Ishikawa (cell line): ENCODE data around the gene OR13J1.

Experiments
- EP300 ChIP-seq: IDR thresholded peaks from 2 replicates; pipeline ENCODE4 v1.6.1; 2012; ENCODE audit warnings: borderline replicate concordance
- FOXM1 ChIP-seq: IDR thresholded peaks from 2 replicates; pipeline ENCODE4 v1.6.1; 2012; ENCODE audit warnings: low read depth, borderline replicate concordance
- RAD21 ChIP-seq: IDR thresholded peaks from 2 replicates; pipeline ENCODE4 v1.6.1; 2012; ENCODE audit warnings: low read depth
- TEAD4 ChIP-seq: IDR thresholded peaks from 2 replicates; pipeline ENCODE4 v1.6.1; 2012

DNA sequence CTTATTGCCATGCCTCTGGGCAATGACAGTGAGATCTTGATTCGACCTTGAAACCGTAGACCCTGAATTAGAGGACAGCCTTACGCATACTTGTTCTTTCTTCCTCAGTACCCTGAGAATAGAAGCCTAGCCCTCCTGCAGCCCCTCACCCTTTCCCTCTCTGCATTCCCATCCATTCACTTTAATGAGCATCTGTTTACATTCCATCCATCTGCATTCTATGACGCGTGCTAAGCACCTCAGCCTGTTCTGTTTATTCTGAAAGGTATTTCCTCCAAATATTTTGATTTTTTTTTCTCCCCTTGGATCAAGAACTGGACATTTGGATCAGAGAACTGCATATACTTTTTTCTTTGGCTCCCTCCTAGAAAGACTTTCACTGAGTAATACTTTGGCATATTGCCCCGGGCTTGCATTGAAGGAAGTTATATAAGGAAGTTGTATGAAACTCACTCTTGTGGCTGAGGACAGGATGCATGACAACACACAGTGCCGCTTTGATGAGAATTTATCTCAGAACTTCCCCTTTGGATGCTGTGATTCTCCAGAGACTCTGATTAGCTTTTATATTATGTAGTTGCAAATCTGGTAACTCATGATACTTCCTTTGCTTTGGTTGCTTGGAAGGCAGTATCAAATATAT lies 25.5 kb downstream of the OR13J1 start:
- TF ChIP-seq EP300 (no peak), RAD21 (no peak), FOXM1 (no peak), TEAD4 (no peak)
